ENCODE data around the gene EVA1C. TPM values are rescaled to one million over a fixed set of nuclear protein-coding genes. Genes with fewer than 3 reads are reported as not detected.
"Not testable (repeated sequence)": the region's sequence is repeated elsewhere in the genome, so short reads cannot be mapped to it uniquely, and the experiment has no call there.

EVA1C gene
- total RNA-seq, 2 experiments from 2014 or later, result 10.9 to 12.5 TPM

GRCh38 chr21:32530809-32531208 lies 118.3 kb downstream of the EVA1C start:
- not testable (repeated sequence) for H3K36me3 Mint-ChIP-seq, H3K4me1 Mint-ChIP-seq, H3K4me3 Mint-ChIP-seq, DNase-seq, H3K27me3 Mint-ChIP-seq, H3K9me3 Mint-ChIP-seq, H3K27ac Mint-ChIP-seq

- not testable (repeated sequence) for H3K36me3 Mint-ChIP-seq, H3K4me3 Mint-ChIP-seq, H3K27ac Mint-ChIP-seq, H3K9me3 Mint-ChIP-seq, H3K27me3 Mint-ChIP-seq, DNase-seq, H3K4me1 Mint-ChIP-seq
Observed at GRCh38 chr21:32531561-32531960, 119.1 kb downstream of the EVA1C start.

- no peak overlapping the region for H3K4me3 Mint-ChIP-seq
- no peaks in the 10 kb centered on the region for H3K9me3 Mint-ChIP-seq
Observed at GRCh38 chr21:32532636-32533035, 120.1 kb downstream of the EVA1C start.

GRCh38 chr21:32533053-32533452 lies 120.5 kb downstream of the EVA1C start:
- no peak for DNase-seq
- H3K27me3 Mint-ChIP-seq, result no peaks in the 10 kb centered on the region
- no peaks in the 10 kb centered on the region for H3K9me3 Mint-ChIP-seq
- no peak overlapping the region for H3K27ac Mint-ChIP-seq
- H3K4me3 Mint-ChIP-seq, result no peak overlapping the region
- H3K4me1 Mint-ChIP-seq, result peaks cover 8% of the 10 kb centered on the region
- no peaks in the 10 kb centered on the region for H3K36me3 Mint-ChIP-seq

More at GRCh38 chr21:32532636-32533035, 120.1 kb downstream of the EVA1C start:
- Mint-ChIP-seq H3K4me1 (peaks cover 8% of the 10 kb centered on the region), H3K36me3 (no peaks in the 10 kb centered on the region), H3K27me3 (no peaks in the 10 kb centered on the region), H3K27ac (no peak overlapping the region)
- no peak for DNase-seq

- no peaks in the 10 kb centered on the region for H3K36me3 Mint-ChIP-seq
- no peaks in the 10 kb centered on the region for H3K27me3 Mint-ChIP-seq
- no peaks in the 10 kb centered on the region for H3K9me3 Mint-ChIP-seq
- H3K27ac Mint-ChIP-seq, result no peak overlapping the region
- DNase-seq, result no peak
- H3K4me3 Mint-ChIP-seq, result no peak overlapping the region
- H3K4me1 Mint-ChIP-seq, result peaks cover 12% of the 10 kb centered on the region
Observed at GRCh38 chr21:32533611-32534010, 121.1 kb downstream of the EVA1C start.

GRCh38 chr21:32534113-32534512 lies 121.6 kb downstream of the EVA1C start:
- Mint-ChIP-seq H3K4me1 (peaks cover 16% of the 10 kb centered on the region), H3K27ac (no peak overlapping the region), H3K9me3 (no peaks in the 10 kb centered on the region), H3K36me3 (no peaks in the 10 kb centered on the region), H3K4me3 (no peak overlapping the region), H3K27me3 (no peaks in the 10 kb centered on the region)
- no peak for DNase-seq

GRCh38 chr21:32535612-32536011 lies 123.1 kb downstream of the EVA1C start:
- Mint-ChIP-seq H3K36me3 (no peaks in the 10 kb centered on the region), H3K4me3 (no peak overlapping the region), H3K27me3 (no peaks in the 10 kb centered on the region), H3K27ac (no peak overlapping the region), H3K4me1 (peaks cover 18% of the 10 kb centered on the region), H3K9me3 (no peaks in the 10 kb centered on the region)
- no peak for DNase-seq

GRCh38 chr21:32537569-32537881 lies 125.0 kb downstream of the EVA1C start:
- Mint-ChIP-seq H3K4me1 (peaks cover 18% of the 10 kb centered on the region), H3K4me3 (no peak overlapping the region), H3K9me3 (no peaks in the 10 kb centered on the region), H3K27me3 (no peaks in the 10 kb centered on the region), H3K36me3 (no peaks in the 10 kb centered on the region), H3K27ac (no peak overlapping the region)
- no peak for DNase-seq

- Mint-ChIP-seq H3K27ac (peak overlapping the region; percentile 69), H3K4me3 (peak overlapping the region; percentile 33), H3K9me3 (no peaks in the 10 kb centered on the region), H3K4me1 (peaks cover 18% of the 10 kb centered on the region), H3K36me3 (no peaks in the 10 kb centered on the region), H3K27me3 (no peaks in the 10 kb centered on the region)
- DNase-seq, result peak; percentile 15
Observed at GRCh38 chr21:32538147-32538792, 125.8 kb downstream of the EVA1C start.

- no peak for DNase-seq
- no peak overlapping the region for H3K4me3 Mint-ChIP-seq
- peaks cover 18% of the 10 kb centered on the region for H3K4me1 Mint-ChIP-seq
- no peaks in the 10 kb centered on the region for H3K27me3 Mint-ChIP-seq
- no peak overlapping the region for H3K27ac Mint-ChIP-seq
- no peaks in the 10 kb centered on the region for H3K36me3 Mint-ChIP-seq
- no peaks in the 10 kb centered on the region for H3K9me3 Mint-ChIP-seq
Observed at GRCh38 chr21:32539378-32539777, 126.9 kb downstream of the EVA1C start.

- not testable (repeated sequence) for H3K36me3 Mint-ChIP-seq, H3K4me1 Mint-ChIP-seq
Observed at GRCh38 chr21:32543056-32543455, 130.6 kb downstream of the EVA1C start.

GRCh38 chr21:32543975-32544374 lies 131.5 kb downstream of the EVA1C start:
- Mint-ChIP-seq H3K27me3 (no peaks in the 10 kb centered on the region), H3K4me3 (no peak overlapping the region), H3K27ac (no peak overlapping the region), H3K9me3 (no peaks in the 10 kb centered on the region), H3K36me3 (no peaks in the 10 kb centered on the region), H3K4me1 (peaks cover 3% of the 10 kb centered on the region)
- no peak for DNase-seq

More at GRCh38 chr21:32543056-32543455, 130.6 kb downstream of the EVA1C start:
- H3K4me3 Mint-ChIP-seq, H3K27me3 Mint-ChIP-seq, H3K9me3 Mint-ChIP-seq, DNase-seq, H3K27ac Mint-ChIP-seq: not testable (repeated sequence)

GRCh38 chr21:32544697-32545096 lies 132.2 kb downstream of the EVA1C start:
- Mint-ChIP-seq H3K4me3 (no peak overlapping the region), H3K36me3 (no peaks in the 10 kb centered on the region), H3K4me1 (no peaks in the 10 kb centered on the region), H3K9me3 (no peaks in the 10 kb centered on the region), H3K27me3 (no peaks in the 10 kb centered on the region), H3K27ac (no peak overlapping the region)
- DNase-seq, result no peak

- DNase-seq, result no peak
- H3K36me3 Mint-ChIP-seq, result no peaks in the 10 kb centered on the region
- H3K27me3 Mint-ChIP-seq, result no peaks in the 10 kb centered on the region
- H3K4me3 Mint-ChIP-seq, result no peak overlapping the region
- no peak overlapping the region for H3K27ac Mint-ChIP-seq
- no peaks in the 10 kb centered on the region for H3K4me1 Mint-ChIP-seq
- no peaks in the 10 kb centered on the region for H3K9me3 Mint-ChIP-seq
Observed at GRCh38 chr21:32545948-32546441, 133.5 kb downstream of the EVA1C start.

- no peak overlapping the region for H3K27ac Mint-ChIP-seq
- no peak for DNase-seq
- no peak overlapping the region for H3K4me3 Mint-ChIP-seq
- H3K4me1 Mint-ChIP-seq, result no peaks in the 10 kb centered on the region
- H3K9me3 Mint-ChIP-seq, result no peaks in the 10 kb centered on the region
- H3K36me3 Mint-ChIP-seq, result no peaks in the 10 kb centered on the region
- no peaks in the 10 kb centered on the region for H3K27me3 Mint-ChIP-seq
Observed at GRCh38 chr21:32547018-32547417, 134.5 kb downstream of the EVA1C start.

- no peak overlapping the region for H3K4me3 Mint-ChIP-seq
- H3K27ac Mint-ChIP-seq, result no peak overlapping the region
- DNase-seq, result no peak
- no peaks in the 10 kb centered on the region for H3K36me3 Mint-ChIP-seq
- no peaks in the 10 kb centered on the region for H3K9me3 Mint-ChIP-seq
- no peaks in the 10 kb centered on the region for H3K4me1 Mint-ChIP-seq
- no peaks in the 10 kb centered on the region for H3K27me3 Mint-ChIP-seq
Observed at GRCh38 chr21:32548978-32549377, 136.5 kb downstream of the EVA1C start.

Data from activated naive CD8-positive, alpha-beta T cell treated with anti-CD3 and anti-CD28 coated beads for 36 hours (primary cell).